IMR-90 (cell line): ENCODE results near the gene PVALEF. TPM values are rescaled to one million over a fixed set of nuclear protein-coding genes. Genes with fewer than 3 reads are reported as not detected.

Experiments
- ATAC-seq: fragments of 200-7000 bp; cut with Tn5 transposase; 2 replicates; pipeline ENCODE4 v1.9.1; 2020; ENCODE audit warnings: low read depth, mild to moderate bottlenecking, moderate library complexity
- BruUV-seq: library from RNA; stranded (reverse); fragments of 400-500 nt; replicated peaks from 2 replicates; lab custom pipeline; 2021; lab: Mats Ljungman, UMichigan
- CTCF ChIA-PET: fragments of 300-600 bp; formaldehyde crosslinking; extraction: SDS; loops from one replicate; lab custom pipeline; 2021; ENCODE audit warnings: antibody characterized with exemption; lab: Yijun Ruan, JAX
- POLR2A ChIA-PET: fragments of 300-600 bp; sonication (Branson Sonifier 250); formaldehyde crosslinking; loops from one replicate; lab custom pipeline; 2022; ENCODE audit warnings: antibody characterized with exemption; ENCODE audit not compliant: unreplicated experiment; lab: Charles Lee
- DNase-seq: peaks from one replicate; pipeline ENCODE4 v3.0.0; 2013
- H2AFZ ChIP-seq: replicated peaks from 2 replicates; pipeline ENCODE3; 2013; ENCODE audit warnings: low read length, mild to moderate bottlenecking; ENCODE audit not compliant: poor library complexity
- H2AK5ac ChIP-seq: 2 replicates; pipeline ENCODE4 v1.6.1; 2013; ENCODE audit warnings: low read depth, low read length, inconsistent platforms
- H2AK9ac ChIP-seq: replicated peaks from 2 replicates; pipeline ENCODE3; 2013; ENCODE audit warnings: mild to moderate bottlenecking, low read depth, low read length, moderate library complexity; ENCODE audit not compliant: poor library complexity
- H2BK120ac ChIP-seq: 2 replicates; pipeline ENCODE4 v1.6.1; 2013; ENCODE audit warnings: low read depth, low read length, inconsistent platforms
- H2BK15ac ChIP-seq: 3 replicates; pipeline ENCODE4 v1.6.1; 2013; ENCODE audit warnings: low read depth, low read length, inconsistent platforms
- H2BK20ac ChIP-seq: 2 replicates; pipeline ENCODE4 v1.6.1; 2013; ENCODE audit warnings: low read depth, mild to moderate bottlenecking, inconsistent platforms, low read length, moderate library complexity
- H2BK5ac ChIP-seq: 2 replicates; pipeline ENCODE4 v1.6.1; 2013; ENCODE audit warnings: mild to moderate bottlenecking, low read depth, low read length, inconsistent platforms; ENCODE audit not compliant: poor library complexity, severe bottlenecking
- H3K14ac ChIP-seq: replicated peaks from 2 replicates; pipeline ENCODE4 v1.6.1; 2013; ENCODE audit warnings: low read depth, low read length, inconsistent platforms
- H3K18ac ChIP-seq: 2 replicates; pipeline ENCODE4 v1.6.1; 2013; ENCODE audit warnings: low read depth, low read length, control low read depth
- H3K23ac ChIP-seq: 2 replicates; pipeline ENCODE4 v1.6.1; 2013; ENCODE audit warnings: low read depth, low read length, inconsistent platforms
- H3K27ac ChIP-seq: 2 replicates; pipeline ENCODE4 v1.5.1; 2013; ENCODE audit warnings: mild to moderate bottlenecking, control low read depth, low read length; ENCODE audit not compliant: insufficient read depth
- H3K27me3 ChIP-seq: 2 replicates; pipeline ENCODE4 v1.6.1; 2013; ENCODE audit warnings: low read length; ENCODE audit not compliant: control insufficient read depth, insufficient read depth
- H3K36me3 ChIP-seq: 2 replicates; pipeline ENCODE4 v1.6.1; 2013; ENCODE audit warnings: low read length, mixed read lengths; ENCODE audit not compliant: control insufficient read depth, insufficient read depth
- H3K4ac ChIP-seq: 2 replicates; pipeline ENCODE4 v1.6.1; 2013; ENCODE audit warnings: low read depth, low read length, inconsistent platforms
- H3K4me1 ChIP-seq: 2 replicates; pipeline ENCODE4 v1.6.1; 2013; ENCODE audit warnings: low read length, mixed read lengths; ENCODE audit not compliant: control insufficient read depth, insufficient read depth
- H3K4me2 ChIP-seq: 2 replicates; pipeline ENCODE4 v1.6.1; 2013; ENCODE audit warnings: low read depth, mild to moderate bottlenecking, control low read depth, low read length, moderate library complexity
- H3K4me3 ChIP-seq: 2 replicates; pipeline ENCODE4 v1.5.1; 2013; ENCODE audit warnings: low read depth, mild to moderate bottlenecking, control low read depth, low read length, moderate library complexity; ENCODE audit not compliant: insufficient read depth
- H3K56ac ChIP-seq: 2 replicates; pipeline ENCODE4 v1.6.1; 2013; ENCODE audit warnings: low read length, inconsistent platforms; ENCODE audit not compliant: insufficient read depth; ENCODE audit errors: extremely low read depth
- H3K79me1 ChIP-seq, 2 experiments: 2 replicates each; pipeline ENCODE4 v1.6.1; 2013; ENCODE audit warnings: low read length in 2 of 2, inconsistent platforms in 1 of 2, low read depth in 1 of 2
- H3K9ac ChIP-seq: 2 replicates; pipeline ENCODE4 v1.6.1; 2013; ENCODE audit warnings: low read depth, low read length, control low read depth
- H3K9me1 ChIP-seq: 2 replicates; pipeline ENCODE4 v1.6.1; 2013; ENCODE audit warnings: low read length, inconsistent platforms; ENCODE audit not compliant: insufficient read depth
- H3K9me3 ChIP-seq: 2 replicates; pipeline ENCODE4 v1.6.1; 2013; ENCODE audit warnings: low read length; ENCODE audit not compliant: control insufficient read depth, insufficient read depth
- H4K20me1 ChIP-seq: 2 replicates; pipeline ENCODE4 v1.6.1; 2013; ENCODE audit warnings: low read length, inconsistent platforms; ENCODE audit not compliant: insufficient read depth
- H4K5ac ChIP-seq: 2 replicates; pipeline ENCODE4 v1.6.1; 2013; ENCODE audit warnings: mild to moderate bottlenecking, low read depth, low read length, control low read depth
- H4K8ac ChIP-seq, 2 experiments: 2 replicates each; pipeline ENCODE4 v1.6.1; 2013; ENCODE audit warnings: low read depth in 2 of 2, low read length in 2 of 2, control low read depth in 1 of 2, inconsistent platforms in 1 of 2
- H4K91ac ChIP-seq: 2 replicates; pipeline ENCODE4 v1.6.1; 2013; ENCODE audit warnings: low read depth, low read length, inconsistent platforms; ENCODE audit not compliant: insufficient read depth
- RAD21 ChIP-seq: IDR thresholded peaks from 2 replicates; pipeline ENCODE4 v1.6.1; 2012; ENCODE audit warnings: low read length, improper control_type of control experiment
- WGBS, 2 experiments: methylation state at CpG; one replicate each; pipeline versions ENCODE4 v1.1.5 to v1.1.7; 2013; ENCODE audit warnings: missing lambda C conversion rate in 2 of 2; ENCODE audit not compliant: insufficient read length in 1 of 2; ENCODE audit errors: extremely low coverage in 2 of 2; 5-methylcytosine and 5-hydroxymethylcytosine counted together
- dilution Hi-C: fragments of 300-500 bp; cut with HindIII; formaldehyde crosslinking; loops from one replicate; pipeline ENCODE4 v1.14.3; 2018; ENCODE audit warnings: low sequenced_read_pairs; ENCODE audit not compliant: unreplicated experiment
- in situ Hi-C: fragments of 300-500 bp; cut with MboI; formaldehyde crosslinking; loops from 3 replicates; pipeline ENCODE4 v1.14.3; 2019; ENCODE audit warnings: low sequenced_read_pairs, inconsistent platforms, mixed read lengths
- intact Hi-C: fragments of 100-400 bp; cut with micrococcal nuclease; formaldehyde crosslinking; loops from 2 replicates; pipeline ENCODE4 v1.10.0; 2022
- polyA plus RNA-seq, 3 experiments: library from polyadenylated mRNA; depleted of rRNA; stranded (reverse); fragments of >200 nt; gene quantifications; 2 replicates each; pipeline ENCODE4 v1.2.3, GENCODE V29; 2012; ENCODE audit warnings: low replicate concordance in 1 of 3
- total RNA-seq: library from RNA; depleted of rRNA; stranded (reverse); fragments of >200 nt; gene quantifications from 2 replicates; pipeline ENCODE4 v1.2.3, GENCODE V29; 2012
- TF ChIP-seq, protein P1 (sequence below): fragments of 150-350 bp; IDR thresholded peaks from 2 replicates; pipeline ENCODE4 v1.6.1; 2016; ENCODE audit warnings: low read depth, mild to moderate bottlenecking, low read length, moderate library complexity, borderline replicate concordance

PVALEF gene
- total and polyA plus RNA-seq, 2 of the 4 experiments (the other 2 are of a cell fraction) = not detected

GRCh38 chr17:81188491-81188840 is 23.2 kb downstream of the PVALEF start:
- ChIA-PET CTCF (no interaction called here), POLR2A (no interaction called here)

More at GRCh38 chr17:81188491-81188840, 23.2 kb downstream of the PVALEF start:
- WGBS, 2 experiments = 100% methylated on average over 3 of the region's 12 CpGs; no CpG with 5 or more reads in 1 of the 2 experiments
- no peak overlapping the region for H3K23ac ChIP-seq
- H2BK120ac ChIP-seq = no peak overlapping the region
- H4K5ac ChIP-seq = no peak overlapping the region
- H4K8ac ChIP-seq = no peak overlapping the region
- in situ Hi-C loops = no loop called here
- H4K20me1 ChIP-seq = no peaks in the 10 kb centered on the region
- BruUV-seq = no TSS peak
- no peak for ATAC-seq
- no peaks in the 10 kb centered on the region for H3K4me1 ChIP-seq
- H2AFZ ChIP-seq = no peak overlapping the region
- H3K9ac ChIP-seq = no peak overlapping the region
- H3K9me3 ChIP-seq = no peaks in the 10 kb centered on the region
- H2BK15ac ChIP-seq = no peak overlapping the region
- no peak for TF ChIP-seq RAD21
- TF ChIP-seq, protein P1, sequence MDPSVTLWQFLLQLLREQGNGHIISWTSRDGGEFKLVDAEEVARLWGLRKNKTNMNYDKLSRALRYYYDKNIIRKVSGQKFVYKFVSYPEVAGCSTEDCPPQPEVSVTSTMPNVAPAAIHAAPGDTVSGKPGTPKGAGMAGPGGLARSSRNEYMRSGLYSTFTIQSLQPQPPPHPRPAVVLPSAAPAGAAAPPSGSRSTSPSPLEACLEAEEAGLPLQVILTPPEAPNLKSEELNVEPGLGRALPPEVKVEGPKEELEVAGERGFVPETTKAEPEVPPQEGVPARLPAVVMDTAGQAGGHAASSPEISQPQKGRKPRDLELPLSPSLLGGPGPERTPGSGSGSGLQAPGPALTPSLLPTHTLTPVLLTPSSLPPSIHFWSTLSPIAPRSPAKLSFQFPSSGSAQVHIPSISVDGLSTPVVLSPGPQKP = no peak
- no peak overlapping the region for H2BK5ac ChIP-seq
- H3K79me1 ChIP-seq = no peaks in the 10 kb centered on the region
- H3K36me3 ChIP-seq = peaks cover 6% of the 10 kb centered on the region; the same call in 1 of the 2 replicates
- H3K56ac ChIP-seq = no peak overlapping the region
- intact Hi-C loops = no loop called here
- no peaks in the 10 kb centered on the region for H3K9me1 ChIP-seq
- no peak overlapping the region for H2AK9ac ChIP-seq
- no peak overlapping the region for H3K4ac ChIP-seq
- no peak overlapping the region for H3K4me3 ChIP-seq
- dilution Hi-C loops = no loop called here
- no peak overlapping the region for H4K91ac ChIP-seq
- H3K27ac ChIP-seq = no peak overlapping the region
- H3K4me2 ChIP-seq = no peak overlapping the region
- no peak overlapping the region for H2AK5ac ChIP-seq
- H3K18ac ChIP-seq = no peak overlapping the region
- no peak overlapping the region for H2BK20ac ChIP-seq
- no peak for DNase-seq
- peaks cover 6% of the 10 kb centered on the region; the same call in 1 of the 2 replicates for H3K27me3 ChIP-seq
- H3K14ac ChIP-seq = no peak overlapping the region
